ENCODE measurements around the gene DENND5B.
"Not testable (repeated sequence)": the region's sequence is repeated elsewhere in the genome, so short reads cannot be mapped to it uniquely, and the experiment has no call there.

The DENND5B gene

DNA sequence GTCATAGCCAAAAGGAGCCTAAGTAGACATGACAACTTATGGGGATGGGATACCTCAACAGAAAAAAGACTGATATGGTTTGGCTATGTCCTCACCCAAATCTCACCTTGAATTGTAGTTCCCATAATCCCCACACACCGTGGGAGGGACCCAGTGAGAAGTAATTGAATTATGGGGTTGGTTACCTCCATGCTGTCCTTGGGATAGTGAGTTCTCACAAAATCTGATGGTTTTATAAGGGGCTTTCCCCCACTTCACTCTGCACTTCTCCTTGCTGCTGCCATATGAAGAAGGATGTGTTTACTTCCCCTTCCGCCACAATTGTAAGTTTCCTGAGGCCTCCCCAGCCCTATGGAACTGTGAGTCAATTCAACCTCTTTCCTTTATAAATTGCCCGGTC, 89.9 kb downstream of the DENND5B start:
- DNase-seq: not testable (repeated sequence)

GRCh38 chr12:31499567-31499966, 91.4 kb downstream of the DENND5B start:
- DNase-seq: no peak

DNA sequence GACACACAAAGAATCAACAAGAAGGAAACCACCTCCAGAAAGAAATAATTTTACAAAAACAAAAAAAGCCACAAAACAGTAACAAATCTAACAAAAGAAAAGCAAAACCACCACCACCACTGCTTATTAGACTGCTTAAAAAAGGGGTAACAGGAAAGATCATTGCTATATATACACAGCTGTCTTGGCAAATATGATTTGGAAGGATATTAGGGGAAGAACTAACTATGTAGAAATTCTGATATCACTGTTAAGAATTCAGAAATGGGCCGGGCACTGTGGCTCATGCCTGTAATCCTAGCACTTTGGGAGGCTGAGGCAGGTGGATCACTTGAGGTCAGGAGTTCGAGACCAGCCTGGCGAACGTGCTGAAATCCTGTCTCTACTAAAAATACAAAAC, 92.5 kb downstream of the DENND5B start:
- no peak for DNase-seq

- DNase-seq: no peak
Measured at GRCh38 chr12:31496257-31496656, 94.7 kb downstream of the DENND5B start.

GRCh38 chr12:31494455-31494854, 96.5 kb downstream of the DENND5B start:
- no peak for DNase-seq

- no peak for DNase-seq
Measured at GRCh38 chr12:31492599-31493196, 98.2 kb downstream of the DENND5B start.

DNA sequence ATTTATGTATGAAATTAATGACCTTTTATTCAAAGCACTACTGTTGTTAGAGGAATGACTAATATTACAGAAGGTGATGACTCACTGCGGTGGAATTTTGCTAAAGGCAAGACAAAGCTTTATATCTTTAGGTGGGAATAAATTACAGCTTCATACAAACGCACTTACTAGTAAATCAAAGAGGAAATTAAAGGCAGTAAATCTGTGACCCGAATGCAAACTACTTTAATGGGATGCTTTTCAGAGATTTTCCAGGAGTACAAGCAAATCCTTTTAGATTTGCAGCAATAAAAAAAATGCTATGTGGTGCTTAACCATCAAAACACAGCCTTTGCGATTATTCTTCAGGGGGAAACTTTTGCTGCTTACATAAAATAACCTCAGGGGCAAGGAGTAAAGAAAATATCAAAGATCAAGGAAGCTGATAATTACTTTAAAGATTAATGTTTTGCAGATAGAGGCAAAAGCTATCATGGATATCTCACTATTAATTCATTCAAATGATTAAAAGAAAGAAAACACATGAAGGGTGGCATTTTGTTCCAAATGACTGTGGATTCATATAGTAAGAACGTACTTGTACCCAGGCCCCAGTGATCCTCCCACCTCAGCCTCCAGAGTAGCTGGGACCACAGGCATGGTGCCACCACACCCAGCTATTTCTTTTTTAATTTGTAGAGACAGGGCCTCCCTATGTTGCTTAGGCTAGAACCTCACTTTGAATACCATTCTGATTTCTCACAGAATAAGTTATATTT, 98.9 kb downstream of the DENND5B start:
- no peak for DNase-seq

GRCh38 chr12:31491241-31491794, 99.6 kb downstream of the DENND5B start:
- DNase-seq: no peak

DNA sequence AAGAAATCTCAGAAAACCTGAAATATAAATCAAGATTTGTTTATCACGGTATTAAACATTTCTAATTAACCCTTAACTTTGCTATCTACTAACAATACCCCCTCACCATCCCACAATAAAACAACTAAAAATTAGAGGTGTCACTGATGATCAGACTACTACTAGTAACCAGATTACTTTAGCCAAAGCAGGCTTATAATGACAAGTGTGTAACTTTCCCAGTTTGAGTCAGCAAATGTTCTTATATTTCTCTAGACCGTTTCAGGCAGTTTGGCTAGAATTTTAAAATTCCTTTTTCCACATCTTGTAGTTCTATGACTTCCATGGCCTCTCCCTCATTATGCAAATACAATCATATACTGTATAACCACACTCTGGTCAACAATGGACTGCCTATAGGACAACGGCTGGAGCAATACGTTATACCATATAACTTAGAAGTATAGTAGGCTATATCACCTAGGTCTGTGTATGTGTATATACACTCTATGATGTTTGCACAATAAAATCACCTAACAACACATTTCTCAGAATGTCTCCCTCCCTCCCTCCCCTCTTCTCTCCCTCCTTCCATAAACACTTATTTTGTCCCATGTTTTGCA, 102.1 kb downstream of the DENND5B start:
- DNase-seq: no peak

DNA sequence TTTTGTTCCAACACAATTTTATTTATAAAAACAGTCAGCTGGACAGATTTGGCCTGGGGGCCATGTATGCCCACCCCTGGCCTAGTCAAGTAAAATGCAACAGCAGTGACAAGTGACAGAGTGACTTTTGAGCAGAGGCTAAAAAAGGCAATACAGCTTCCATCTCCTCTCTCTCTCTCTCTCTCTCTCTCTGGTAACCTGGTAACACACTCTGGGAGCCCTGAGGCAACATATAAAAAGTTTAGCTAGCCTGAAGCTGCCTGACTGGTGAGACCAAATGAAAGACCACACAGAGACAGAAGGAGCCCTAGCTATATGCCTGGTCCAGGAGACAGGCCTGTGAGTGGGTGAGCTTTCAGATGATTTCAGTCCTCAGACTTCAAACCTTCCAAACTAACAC, 105.4 kb downstream of the DENND5B start:
- no peak for DNase-seq

- DNase-seq: no peak
Measured at GRCh38 chr12:31482816-31483215, 108.1 kb downstream of the DENND5B start.

GRCh38 chr12:31481415-31481814, 109.5 kb downstream of the DENND5B start:
- DNase-seq: no peak

DNA sequence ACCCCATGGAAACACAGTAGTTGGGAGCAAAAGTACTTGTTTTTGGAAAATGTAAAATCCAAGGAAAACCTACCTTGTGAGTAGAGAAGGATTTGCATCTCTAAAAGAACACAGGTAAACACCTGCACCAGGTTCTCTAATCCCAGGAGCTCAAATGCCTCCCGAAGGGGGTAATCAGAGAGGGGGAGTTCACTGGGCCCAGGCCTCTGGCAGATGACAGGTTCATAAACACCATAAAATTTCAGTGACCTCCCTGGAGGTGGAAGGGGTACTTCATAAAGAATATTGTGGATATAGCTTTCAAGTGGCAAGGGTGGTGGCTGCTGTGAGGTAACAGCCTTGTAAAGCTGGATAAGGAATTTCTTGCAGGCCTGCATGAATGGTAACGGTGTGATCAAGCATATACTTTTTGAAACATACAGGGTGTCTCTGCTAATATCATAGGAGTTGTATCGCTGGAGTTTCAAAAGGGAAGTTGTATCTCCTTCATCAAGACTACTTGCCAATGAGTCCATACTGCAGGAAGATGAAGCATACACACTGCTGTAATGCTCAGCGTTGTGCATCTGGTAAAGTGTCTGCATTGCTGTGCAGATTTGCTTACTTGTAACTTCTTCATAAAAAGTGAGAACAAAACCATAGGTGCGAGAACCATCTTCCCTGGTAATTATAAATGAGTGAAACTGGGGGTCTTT, 111.3 kb downstream of the DENND5B start:
- no peak for DNase-seq

GRCh38 chr12:31478898-31479297, 112.0 kb downstream of the DENND5B start:
- DNase-seq: no peak

DNA sequence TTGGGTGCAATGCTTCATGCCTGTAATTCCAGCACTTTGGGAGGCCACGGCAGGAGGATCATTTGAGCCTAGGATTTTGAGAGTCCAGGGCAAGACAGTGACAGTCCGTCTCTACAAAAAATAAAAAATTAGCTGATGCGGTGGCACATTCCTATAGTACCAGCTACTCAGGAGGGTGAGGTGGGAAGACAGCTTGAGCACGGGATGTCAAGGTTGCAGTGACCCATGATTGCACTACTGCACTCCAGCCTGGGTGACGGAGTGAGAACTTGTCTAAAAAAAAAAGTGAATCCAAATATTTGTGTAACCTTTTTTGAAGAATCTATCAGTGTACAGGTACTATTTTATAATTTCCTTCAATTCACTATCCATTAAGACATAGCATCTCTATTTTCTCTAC, 112.5 kb downstream of the DENND5B start:
- no peak for DNase-seq

DNA sequence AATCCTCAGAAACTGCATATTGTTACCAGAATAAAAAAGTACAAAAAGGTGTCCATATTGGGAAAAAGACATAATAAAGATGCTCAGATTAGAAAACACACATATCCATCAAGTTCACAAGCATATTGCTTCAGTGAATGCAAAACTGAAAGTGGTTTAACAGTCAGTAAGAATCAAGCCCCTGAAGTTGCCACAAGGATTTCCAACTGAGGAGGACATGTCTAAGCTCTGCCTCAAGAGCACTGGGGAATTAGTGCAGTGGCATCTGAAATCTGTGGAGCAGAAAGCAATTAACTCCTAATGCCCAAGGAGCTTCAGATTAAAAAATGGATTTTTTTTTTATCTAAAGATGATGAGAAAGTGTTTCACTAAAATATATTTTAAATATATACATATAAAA, 113.2 kb downstream of the DENND5B start:
- DNase-seq: no peak

DNA sequence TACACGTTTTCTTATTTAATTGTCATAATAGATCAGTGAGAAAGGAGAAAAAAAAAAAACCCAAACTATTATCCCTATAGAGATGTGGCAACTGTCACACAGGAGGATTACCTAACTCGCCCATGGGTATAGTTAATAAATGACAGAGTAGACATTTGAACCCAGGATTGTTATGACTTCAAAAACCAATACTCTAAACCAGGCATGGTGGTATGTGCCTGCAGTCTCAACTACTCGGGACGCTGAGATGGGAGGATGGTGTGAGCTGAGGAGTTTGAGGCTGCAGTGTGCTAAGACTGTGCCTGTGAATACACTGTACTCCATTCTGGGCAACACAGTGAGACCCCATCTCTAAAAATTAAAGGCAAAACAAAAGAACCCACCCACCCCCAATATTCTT, 114.5 kb downstream of the DENND5B start:
- DNase-seq: no peak

GRCh38 chr12:31475610-31476009, 115.3 kb downstream of the DENND5B start:
- DNase-seq: not testable (repeated sequence)

DNA sequence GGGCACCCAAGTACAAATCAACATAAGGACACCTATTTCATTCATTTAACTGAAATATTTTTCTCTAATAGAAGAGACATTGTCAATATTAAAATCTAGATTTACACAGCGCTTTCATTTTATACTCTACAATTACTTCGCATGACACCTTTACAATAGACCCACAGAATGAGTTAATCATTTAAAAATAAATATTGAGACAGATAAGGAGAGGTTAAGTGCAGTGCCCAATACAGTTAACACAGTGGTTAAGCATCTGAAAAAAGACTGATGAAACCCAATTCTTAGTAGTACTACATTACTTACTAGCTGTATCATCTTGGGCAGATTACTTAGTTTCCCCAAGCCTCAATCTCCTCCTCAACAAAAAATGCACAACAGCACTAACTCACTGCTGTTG, 116.2 kb downstream of the DENND5B start:
- no peak for DNase-seq

DNA sequence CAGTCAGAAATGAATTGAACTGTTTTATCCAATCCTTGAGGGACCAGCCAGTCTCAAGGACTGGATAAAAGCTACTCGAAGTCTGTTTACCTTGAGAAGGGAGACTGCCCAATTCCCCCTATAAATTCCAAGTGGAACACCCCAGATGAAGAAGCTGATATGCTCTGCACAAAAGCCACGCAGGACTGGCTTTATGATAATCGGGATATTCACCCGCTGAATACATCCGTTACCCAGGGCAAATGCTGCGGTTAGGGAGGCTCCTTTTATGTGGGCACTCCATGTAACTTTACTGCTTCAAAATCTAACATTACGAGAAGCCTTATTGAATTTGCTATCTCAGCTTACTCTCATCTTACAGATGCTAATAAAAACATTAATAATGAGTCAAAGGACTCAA, 119.1 kb downstream of the DENND5B start:
- DNase-seq: no peak

DNA sequence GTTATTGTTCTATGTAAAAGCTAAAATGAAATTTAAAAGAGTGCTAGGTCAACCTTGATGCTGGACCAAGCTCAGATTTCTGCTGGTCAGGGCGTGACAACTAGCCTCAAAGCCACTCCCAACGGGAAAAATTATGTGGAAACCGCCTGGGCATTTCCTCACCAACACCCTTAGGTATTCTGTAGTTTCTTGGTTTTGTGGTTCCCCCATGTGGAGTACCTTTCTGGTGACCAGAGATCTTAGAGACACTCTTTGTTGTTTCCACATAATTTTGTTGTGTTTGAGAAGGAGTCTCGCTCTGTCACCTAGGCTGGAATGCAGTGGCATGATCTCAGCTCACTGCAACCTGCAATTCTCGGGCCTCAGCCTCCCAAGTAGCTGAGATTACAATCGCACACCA, 119.9 kb downstream of the DENND5B start:
- DNase-seq: no peak

GRCh38 chr12:31470459-31470858, 120.5 kb downstream of the DENND5B start:
- no peak for DNase-seq

DNA sequence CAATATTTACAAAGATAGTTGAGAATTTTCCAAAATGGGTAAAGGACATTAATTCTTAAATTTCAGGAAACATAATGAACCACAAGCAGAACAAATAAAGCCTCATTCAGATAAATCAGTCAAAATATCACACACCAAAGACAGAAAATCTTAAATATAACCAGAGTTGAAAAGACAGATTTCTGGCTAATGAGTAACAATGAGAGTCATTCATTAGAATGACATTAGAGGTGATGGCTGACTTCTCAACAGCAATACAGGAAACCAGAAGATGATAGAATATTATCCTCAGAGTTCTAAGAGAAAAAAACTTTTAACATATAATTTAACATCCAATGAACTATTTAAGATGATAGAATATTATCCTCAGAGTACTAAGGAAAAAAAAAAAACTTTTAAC, 124.2 kb downstream of the DENND5B start:
- no peak for DNase-seq

- no peak for DNase-seq
Measured at GRCh38 chr12:31465002-31465401, 125.9 kb downstream of the DENND5B start.
